ENCODE data around the gene DHPS. TPM values are rescaled to one million over a fixed set of nuclear protein-coding genes. Genes with fewer than 3 reads are reported as not detected.
A peak's percentile ranks its signal among the peaks of the same experiment; 100 is the strongest.
"Not testable (repeated sequence)": the region's sequence is repeated elsewhere in the genome, so short reads cannot be mapped to it uniquely, and the experiment has no call there.

The DHPS gene
- total RNA-seq, 2 experiments from 2014 or later = 106 to 111 TPM

- Mint-ChIP-seq H3K9me3 (ENCODE audit: low read depth) (no peaks in the 10 kb centered on the region), H3K27me3 (no peaks in the 10 kb centered on the region), H3K4me1 (peaks cover 26% of the 10 kb centered on the region), H3K4me3 (peak overlapping the region; percentile 58), H3K27ac (peak overlapping the region; percentile 69), H3K36me3 (peaks cover 21% of the 10 kb centered on the region)
- DNase-seq (no peak), ATAC-seq (no peak)
- CTCF ChIA-PET = interaction anchor here (2.3 kb wide), 1 partner anchor 60 kb away, joined by 6 read pairs; no protein-coding TSS in a partner anchor
These were observed 16.5 kb upstream of the DHPS start for GRCh38 chr19:12698138-12698537.

- peak overlapping the region; percentile 98 for H3K27ac Mint-ChIP-seq
- not testable (repeated sequence) for H3K9me3 Mint-ChIP-seq (ENCODE audit: low read depth); DNase-seq; ATAC-seq; H3K27me3 Mint-ChIP-seq
- CTCF ChIA-PET = interaction anchor here (1.4 to 2.8 kb wide), 5 partner anchors 17 to 99 kb away, joined by 3 to 15 read pairs (median 4); partner anchors contain the start of gene TRIR
- H3K36me3 Mint-ChIP-seq = peaks cover 18% of the 10 kb centered on the region
- H3K4me3 Mint-ChIP-seq = peak overlapping the region; percentile 38
- peaks cover 26% of the 10 kb centered on the region for H3K4me1 Mint-ChIP-seq
These were observed 15.7 kb upstream of the DHPS start for GRCh38 chr19:12697425-12697824.

DNA sequence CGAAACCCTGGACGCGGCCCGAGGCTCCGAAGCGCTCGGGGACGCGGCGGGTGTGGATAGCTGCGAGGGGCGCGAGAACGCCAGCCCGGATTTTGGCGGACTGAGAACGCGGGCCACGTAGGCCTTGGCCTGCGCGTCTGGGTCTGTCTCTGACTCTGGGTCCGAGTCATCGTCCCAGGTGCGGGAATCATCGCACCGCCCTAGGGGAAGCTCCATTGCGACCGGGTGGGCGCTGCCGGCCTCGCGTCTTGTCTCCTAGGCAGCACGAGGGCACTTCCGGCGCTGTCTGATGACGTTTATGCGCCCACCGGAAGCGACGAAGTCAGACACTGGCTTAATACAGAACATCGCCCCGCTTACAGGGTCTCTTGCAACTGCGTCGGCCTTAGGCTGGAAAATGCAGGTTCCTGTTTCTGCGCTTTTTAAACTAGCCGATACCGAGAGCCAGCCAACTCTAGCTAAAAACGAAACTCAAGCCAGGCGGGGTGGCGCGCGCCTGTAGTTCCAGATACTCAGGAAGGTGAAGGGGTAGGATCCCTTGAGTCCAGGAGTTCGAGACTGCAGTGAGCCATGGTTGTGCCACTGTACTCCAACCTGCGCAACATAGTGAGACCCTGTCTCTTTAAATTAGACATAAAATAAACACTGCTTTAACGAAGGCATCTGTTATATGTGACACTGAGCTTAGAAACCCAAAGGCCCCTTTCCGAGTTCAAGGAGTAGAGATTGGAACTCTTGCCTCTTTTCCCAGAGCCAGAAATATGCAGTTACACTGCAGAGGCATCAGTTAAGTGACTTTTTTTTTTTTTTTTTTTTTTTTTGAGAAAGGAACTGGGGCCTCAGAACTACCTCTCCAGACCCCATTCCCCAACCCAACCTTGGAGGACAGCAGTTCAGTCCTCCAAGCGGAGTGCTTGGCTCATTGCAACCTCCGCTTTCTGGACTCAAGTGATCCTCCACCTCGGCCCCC lies 15.0 kb upstream of the DHPS start, which contains the start of gene FBXW9:
Gene FBXW9, minus strand, starts transcription at position 266 of the 970 bp plus-strand sequence. Its CDS starts 50 bp downstream, at position 216.
- H3K27me3 Mint-ChIP-seq = no peaks in the 10 kb centered on the region
- H3K36me3 Mint-ChIP-seq = peaks cover 12% of the 10 kb centered on the region
- peak; percentile 99 for DNase-seq
- CTCF ChIA-PET = interaction anchor here (0.7 to 2.8 kb wide), 9 partner anchors 17 to 269 kb away, joined by 3 to 15 read pairs (median 5); partner anchors contain the start of gene TRIR
- peak within 1 kb of the TSS; percentile 98 for H3K27ac Mint-ChIP-seq
- no peaks in the 10 kb centered on the region for H3K9me3 Mint-ChIP-seq (ENCODE audit: low read depth)
- peak within 1 kb of the TSS; percentile 83 for H3K4me3 Mint-ChIP-seq
- peaks cover 26% of the 10 kb centered on the region for H3K4me1 Mint-ChIP-seq
- peak; percentile 90 for ATAC-seq

- peak overlapping the region; percentile 83 for H3K4me3 Mint-ChIP-seq
- peak overlapping the region; percentile 98 for H3K27ac Mint-ChIP-seq
- ATAC-seq = peak; percentile 32
- peaks cover 26% of the 10 kb centered on the region for H3K4me1 Mint-ChIP-seq
- peaks cover 7% of the 10 kb centered on the region for H3K36me3 Mint-ChIP-seq
- CTCF ChIA-PET = interaction anchor here (0.5 to 2.8 kb wide), 9 partner anchors 18 to 734 kb away, joined by 3 to 15 read pairs (median 5); partner anchors contain the start of genes TNPO2 and TRIR
- no peaks in the 10 kb centered on the region for H3K9me3 Mint-ChIP-seq (ENCODE audit: low read depth)
- H3K27me3 Mint-ChIP-seq = no peaks in the 10 kb centered on the region
- peak; percentile 50 for DNase-seq
These were observed 14.3 kb upstream of the DHPS start for GRCh38 chr19:12695997-12696365.

- DNase-seq (no peak), ATAC-seq (no peak)
- Mint-ChIP-seq H3K27me3 (no peaks in the 10 kb centered on the region), H3K9me3 (ENCODE audit: low read depth) (no peaks in the 10 kb centered on the region), H3K36me3 (peaks cover 3% of the 10 kb centered on the region), H3K4me1 (peaks cover 26% of the 10 kb centered on the region), H3K4me3 (peak overlapping the region; percentile 73), H3K27ac (peak overlapping the region; percentile 68)
- CTCF ChIA-PET = interaction anchor here (0.5 to 2.8 kb wide), 6 partner anchors 18 to 734 kb away, joined by 3 to 15 read pairs (median 4); partner anchors contain the start of genes TNPO2 and TRIR
These were observed 13.8 kb upstream of the DHPS start for GRCh38 chr19:12695514-12695913.

- no peaks in the 10 kb centered on the region for H3K9me3 Mint-ChIP-seq (ENCODE audit: low read depth)
- no peak for ATAC-seq
- CTCF ChIA-PET = interaction anchor here (0.8 to 2.8 kb wide), 5 partner anchors 18 to 39 kb away, joined by 3 to 15 read pairs (median 6); partner anchors contain the start of genes TNPO2 and TRIR
- H3K27me3 Mint-ChIP-seq = no peaks in the 10 kb centered on the region
- H3K36me3 Mint-ChIP-seq = peaks cover 3% of the 10 kb centered on the region
- H3K27ac Mint-ChIP-seq = no peak overlapping the region
- DNase-seq = peak; percentile 53
- H3K4me1 Mint-ChIP-seq = peaks cover 26% of the 10 kb centered on the region
- peak overlapping the region; percentile 19 for H3K4me3 Mint-ChIP-seq
These were observed 13.4 kb upstream of the DHPS start for GRCh38 chr19:12695096-12695495.

GRCh38 chr19:12694641-12695040 lies 13.0 kb upstream of the DHPS start:
- Mint-ChIP-seq H3K4me1 (peaks cover 26% of the 10 kb centered on the region), H3K9me3 (ENCODE audit: low read depth) (no peaks in the 10 kb centered on the region), H3K36me3 (peaks cover 3% of the 10 kb centered on the region), H3K27me3 (no peaks in the 10 kb centered on the region), H3K4me3 (peak overlapping the region; percentile 19), H3K27ac (no peak overlapping the region)
- ATAC-seq (no peak), DNase-seq (no peak)
- CTCF ChIA-PET = interaction anchor here (1.3 to 2.8 kb wide), 5 partner anchors 18 to 153 kb away, joined by 3 to 15 read pairs (median 6); partner anchors contain the start of gene TRIR

DNA sequence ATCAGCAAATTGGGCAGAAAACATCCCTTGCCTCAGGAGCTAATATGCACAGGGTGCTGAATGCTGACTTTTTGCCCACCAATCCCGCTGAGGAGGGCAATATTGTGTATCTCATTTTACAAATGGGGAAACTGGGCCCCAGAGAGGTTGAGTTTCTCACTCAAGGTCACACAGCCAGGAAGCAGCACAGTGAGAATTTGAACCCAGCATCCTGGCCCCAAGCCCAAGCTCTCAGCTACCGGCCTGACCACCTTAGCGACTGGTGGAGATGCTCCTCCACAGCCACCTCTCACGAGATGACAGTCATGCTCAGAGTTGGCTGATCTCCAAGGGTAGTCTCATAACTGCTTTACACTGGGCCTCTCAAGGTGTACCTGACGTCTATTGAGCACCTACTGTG lies 11.3 kb upstream of the DHPS start:
- ATAC-seq (no peak), DNase-seq (no peak)
- Mint-ChIP-seq H3K27ac (no peak overlapping the region), H3K27me3 (no peaks in the 10 kb centered on the region), H3K4me3 (no peak overlapping the region), H3K36me3 (no peaks in the 10 kb centered on the region), H3K4me1 (peaks cover 21% of the 10 kb centered on the region), H3K9me3 (ENCODE audit: low read depth) (no peaks in the 10 kb centered on the region)
- CTCF ChIA-PET = interaction anchor here (1.6 kb wide), 1 partner anchor 21 kb away, joined by 3 read pairs; no protein-coding TSS in a partner anchor

DNA sequence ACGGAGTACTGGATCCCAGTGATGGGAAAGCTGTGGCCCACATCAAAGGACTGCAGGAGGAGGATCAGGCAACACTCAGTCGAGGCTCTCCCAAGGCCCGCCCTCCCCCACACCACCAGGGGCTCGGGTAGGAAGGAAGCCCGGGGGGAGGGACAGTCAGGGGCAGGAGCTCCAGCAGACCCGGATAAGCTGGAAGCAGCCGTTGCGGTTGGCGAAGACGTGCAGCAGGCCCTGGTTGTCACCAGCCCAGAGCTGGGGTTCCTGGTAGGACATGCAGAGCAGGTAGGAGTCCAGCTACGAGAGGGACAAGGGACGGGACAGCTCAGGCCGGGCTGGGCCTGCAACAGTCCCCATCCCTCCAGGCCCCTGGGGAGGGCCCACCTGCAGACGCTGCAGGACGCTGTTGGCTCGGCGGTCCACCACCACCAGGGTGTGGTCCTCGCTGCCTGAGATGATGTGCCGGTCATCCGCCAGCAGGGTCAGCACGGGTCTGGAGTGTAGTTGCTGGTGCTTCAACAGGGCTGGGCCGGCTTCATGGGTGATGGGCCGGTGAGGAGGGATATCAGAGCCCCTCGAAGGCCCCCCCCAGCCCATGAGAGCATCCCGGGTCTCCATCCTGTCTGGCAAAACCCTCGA lies 8.0 kb upstream of the DHPS start:
- DNase-seq = no peak
- H3K36me3 Mint-ChIP-seq = no peaks in the 10 kb centered on the region
- no peak overlapping the region for H3K4me3 Mint-ChIP-seq
- peaks cover 3% of the 10 kb centered on the region for H3K4me1 Mint-ChIP-seq
- CTCF ChIA-PET = no interaction called here
- no peaks in the 10 kb centered on the region for H3K9me3 Mint-ChIP-seq (ENCODE audit: low read depth)
- no peak overlapping the region for H3K27ac Mint-ChIP-seq
- no peaks in the 10 kb centered on the region for H3K27me3 Mint-ChIP-seq
- ATAC-seq = no peak

DNA sequence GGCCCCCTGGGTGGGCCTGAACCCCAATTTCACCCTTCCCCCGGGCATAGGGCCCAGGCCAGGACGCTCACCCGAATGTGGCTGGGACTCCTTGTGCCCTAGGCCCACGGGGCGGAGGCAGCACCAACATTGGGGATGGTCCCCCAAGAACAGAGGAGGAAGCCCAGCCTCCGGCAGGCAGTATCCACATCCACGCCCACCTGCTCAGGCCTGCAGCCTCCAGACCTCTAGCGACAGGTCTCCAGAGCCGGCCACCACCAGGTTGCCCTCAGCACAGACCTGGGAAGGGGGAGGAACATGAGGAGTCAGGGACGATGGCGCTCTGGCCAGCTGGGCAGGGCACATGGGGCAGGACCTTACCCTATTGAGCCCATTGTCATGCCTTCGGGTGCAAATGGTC lies 7.3 kb upstream of the DHPS start:
- no peak for ATAC-seq
- no peaks in the 10 kb centered on the region for H3K27me3 Mint-ChIP-seq

DNA sequence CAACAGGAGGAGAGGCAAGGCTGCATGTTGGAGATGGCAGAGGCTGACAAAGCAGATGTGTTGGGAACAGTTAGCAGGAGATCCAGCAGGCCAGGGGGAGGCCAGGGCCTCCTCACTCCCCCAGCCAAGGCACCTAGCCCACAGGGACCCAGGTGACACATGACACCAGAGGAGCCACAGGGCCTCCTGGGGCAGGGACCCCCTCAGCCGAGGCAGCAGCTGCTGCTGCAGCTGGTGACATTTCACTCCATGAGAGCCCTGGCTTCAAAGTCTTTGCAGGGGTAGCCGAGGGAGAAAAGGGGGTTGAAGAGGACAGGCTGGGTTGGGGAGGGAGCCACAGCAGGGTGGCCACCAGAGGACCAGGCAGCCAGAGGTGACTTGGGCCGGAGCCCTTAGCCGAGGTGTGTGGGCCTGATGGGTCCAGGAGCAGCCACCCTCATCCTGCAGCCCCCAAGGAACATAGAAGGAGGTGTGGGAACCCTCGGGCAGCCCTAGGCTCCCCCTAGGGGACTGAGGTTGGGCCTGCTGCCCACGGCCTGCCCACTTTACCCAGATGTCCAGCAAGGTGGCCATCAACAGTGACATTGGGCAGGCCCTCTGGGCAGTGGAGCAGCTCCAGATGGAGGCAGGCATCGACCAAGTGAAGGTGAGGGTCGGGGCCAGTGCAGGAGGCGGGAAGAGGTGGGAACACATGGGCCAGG lies 6.0 kb upstream of the DHPS start, which contains the start of gene GNG14:
Gene GNG14, plus strand, starts transcription at position 503 of the 701 bp plus-strand sequence. Its CDS starts 51 bp downstream, at position 554.
- Mint-ChIP-seq H3K27ac (no peak within 1 kb of the TSS), H3K4me3 (no peak within 1 kb of the TSS), H3K9me3 (ENCODE audit: low read depth) (no peaks in the 10 kb centered on the region), H3K4me1 (peaks cover 2% of the 10 kb centered on the region), H3K27me3 (no peaks in the 10 kb centered on the region), H3K36me3 (no peaks in the 10 kb centered on the region)
- CTCF ChIA-PET = interaction anchor here (0.6 to 1.5 kb wide), 3 partner anchors 48 to 73 kb away, joined by 3 read pairs; no protein-coding TSS in a partner anchor
- no peak for ATAC-seq
- DNase-seq = no peak

More for the DNA sequence above, 7.3 kb upstream of the DHPS start:
- Mint-ChIP-seq H3K4me1 (no peaks in the 10 kb centered on the region), H3K9me3 (ENCODE audit: low read depth) (no peaks in the 10 kb centered on the region), H3K36me3 (no peaks in the 10 kb centered on the region), H3K27ac (no peak overlapping the region), H3K4me3 (no peak overlapping the region)
- no peak for DNase-seq
- CTCF ChIA-PET = no interaction called here

GRCh38 chr19:12685831-12686230 lies 4.2 kb upstream of the DHPS start:
- peaks cover 4% of the 10 kb centered on the region for H3K36me3 Mint-ChIP-seq
- DNase-seq (no peak), ATAC-seq (no peak)
- no peaks in the 10 kb centered on the region for H3K9me3 Mint-ChIP-seq (ENCODE audit: low read depth)
- peaks cover 7% of the 10 kb centered on the region for H3K4me1 Mint-ChIP-seq
- no peaks in the 10 kb centered on the region for H3K27me3 Mint-ChIP-seq
- CTCF ChIA-PET = interaction anchor here (0.6 to 2.1 kb wide), 4 partner anchors 9 to 76 kb away, joined by 4 to 9 read pairs (median 5); no protein-coding TSS in a partner anchor
- no peak overlapping the region for H3K27ac Mint-ChIP-seq
- no peak overlapping the region for H3K4me3 Mint-ChIP-seq
